ENCODE data around the gene RGS3.

Gene RGS3

GRCh38 chr9:113645227-113645977, 181.9 kb downstream of the RGS3 start:
- no peak for DNase-seq

DNA sequence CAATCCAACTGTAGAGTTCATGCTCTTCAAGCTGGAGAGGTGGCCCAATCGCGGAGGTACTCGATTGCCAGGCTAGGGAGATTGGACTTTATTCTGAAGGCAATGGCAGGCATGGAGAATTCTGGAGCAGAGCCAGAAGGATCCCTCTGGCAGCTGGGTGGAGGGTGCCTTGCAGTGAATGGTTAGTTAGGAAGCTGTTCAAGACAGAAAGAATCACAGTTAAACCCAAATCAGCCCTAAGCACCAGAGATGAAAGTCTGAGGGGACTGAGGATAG, 182.4 kb downstream of the RGS3 start:
- no peak for DNase-seq

DNA sequence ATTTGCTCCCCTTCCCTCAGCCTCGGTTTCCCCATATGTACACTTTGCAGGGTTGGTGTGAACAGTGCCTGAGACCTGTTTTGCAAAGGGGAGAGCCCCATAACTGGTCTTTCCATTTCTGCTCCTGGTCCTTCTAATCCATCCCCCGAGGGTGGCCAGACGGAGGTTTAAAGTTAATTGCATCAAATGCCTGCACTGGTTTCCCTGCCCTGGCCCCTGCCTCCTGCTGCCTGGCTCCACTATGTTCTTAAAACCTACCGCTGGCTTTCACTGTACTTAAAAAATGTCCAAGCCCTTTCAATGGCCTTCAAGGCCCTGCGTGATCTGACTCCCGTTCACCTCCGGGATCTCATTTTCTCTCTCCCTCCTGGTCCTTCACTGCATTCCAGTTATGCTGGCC, 183.0 kb downstream of the RGS3 start:
- no peak for DNase-seq

Data from DMS 273 treated with DMSO at 0.1 percent for 48 hours (cell line).